ENCODE data around the gene GSX1. TPM values are rescaled to one million over a fixed set of nuclear protein-coding genes. Genes with fewer than 3 reads are reported as not detected.

GSX1 gene
- total RNA-seq, 1 donor from 2014 or later = not detected

GRCh38 chr13:27830010-27830409, 37.7 kb downstream of the GSX1 start:
- Mint-ChIP-seq H3K27ac (ENCODE audit: unreplicated experiment) (no peak overlapping the region), H3K36me3 (ENCODE audit: low read depth) (no peaks in the 10 kb centered on the region), H3K9me3 (ENCODE audit: low read depth) (no peaks in the 10 kb centered on the region), H3K27me3 (ENCODE audit: low read depth) (peaks cover 66% of the 10 kb centered on the region), H3K4me1 (ENCODE audit: low read depth) (no peaks in the 10 kb centered on the region), H3K4me3 (ENCODE audit: unreplicated experiment) (no peak overlapping the region)
- DNase-seq (ENCODE audit: low spot score) = no peak
- peak; percentile 92 for TF ChIP-seq CTCF (IDR thresholded peaks at IDR 0.05)

GRCh38 chr13:27833206-27833605, 40.9 kb downstream of the GSX1 start:
- peaks cover 63% of the 10 kb centered on the region for H3K27me3 Mint-ChIP-seq (ENCODE audit: low read depth)
- H3K4me3 Mint-ChIP-seq (ENCODE audit: unreplicated experiment) = no peak overlapping the region
- no peak for DNase-seq (ENCODE audit: low spot score)
- H3K9me3 Mint-ChIP-seq (ENCODE audit: low read depth) = no peaks in the 10 kb centered on the region
- H3K36me3 Mint-ChIP-seq (ENCODE audit: low read depth) = no peaks in the 10 kb centered on the region
- H3K4me1 Mint-ChIP-seq (ENCODE audit: low read depth) = no peaks in the 10 kb centered on the region
- no peak overlapping the region for H3K27ac Mint-ChIP-seq (ENCODE audit: unreplicated experiment)
- no peak for TF ChIP-seq CTCF (IDR thresholded peaks at IDR 0.05)

- Mint-ChIP-seq H3K4me1 (ENCODE audit: low read depth) (no peaks in the 10 kb centered on the region), H3K27me3 (ENCODE audit: low read depth) (peaks cover 58% of the 10 kb centered on the region), H3K27ac (ENCODE audit: unreplicated experiment) (no peak overlapping the region), H3K36me3 (ENCODE audit: low read depth) (no peaks in the 10 kb centered on the region), H3K9me3 (ENCODE audit: low read depth) (no peaks in the 10 kb centered on the region), H3K4me3 (ENCODE audit: unreplicated experiment) (no peak overlapping the region)
- TF ChIP-seq CTCF (IDR thresholded peaks at IDR 0.05) = no peak
- DNase-seq (ENCODE audit: low spot score) = no peak
These were observed 41.8 kb downstream of the GSX1 start for GRCh38 chr13:27834095-27834494.

GRCh38 chr13:27835799-27836198, 43.5 kb downstream of the GSX1 start:
- no peak for TF ChIP-seq CTCF (IDR thresholded peaks at IDR 0.05)
- DNase-seq (ENCODE audit: low spot score) = no peak
- no peak overlapping the region for H3K4me3 Mint-ChIP-seq (ENCODE audit: unreplicated experiment)
- H3K9me3 Mint-ChIP-seq (ENCODE audit: low read depth) = no peaks in the 10 kb centered on the region
- no peaks in the 10 kb centered on the region for H3K4me1 Mint-ChIP-seq (ENCODE audit: low read depth)
- H3K27ac Mint-ChIP-seq (ENCODE audit: unreplicated experiment) = no peak overlapping the region
- H3K27me3 Mint-ChIP-seq (ENCODE audit: low read depth) = peaks cover 47% of the 10 kb centered on the region
- H3K36me3 Mint-ChIP-seq (ENCODE audit: low read depth) = no peaks in the 10 kb centered on the region

- Mint-ChIP-seq H3K27me3 (ENCODE audit: low read depth) (peaks cover 27% of the 10 kb centered on the region), H3K9me3 (ENCODE audit: low read depth) (peaks cover 5% of the 10 kb centered on the region), H3K36me3 (ENCODE audit: low read depth) (no peaks in the 10 kb centered on the region), H3K27ac (ENCODE audit: unreplicated experiment) (no peak overlapping the region), H3K4me3 (ENCODE audit: unreplicated experiment) (no peak overlapping the region), H3K4me1 (ENCODE audit: low read depth) (no peaks in the 10 kb centered on the region)
- TF ChIP-seq CTCF (IDR thresholded peaks at IDR 0.05) = no peak
- no peak for DNase-seq (ENCODE audit: low spot score)
These were observed 47.7 kb downstream of the GSX1 start for GRCh38 chr13:27839809-27840467.

Data from chondrocyte (in vitro differentiated cells).